A673 (cell line): Measurements from ENCODE around the gene ATP8A2. TPM values are rescaled to one million over a fixed set of nuclear protein-coding genes. Genes with fewer than 3 reads are reported as not detected.

Experiments used
- BruUV-seq: library from RNA; stranded (reverse); fragments of 400-500 nt; replicated peaks from 2 replicates; lab custom pipeline; 2021; lab: Mats Ljungman, UMichigan
- CTCF ChIA-PET: fragments of 300-600 bp; sonication (Branson Sonifier 250); formaldehyde crosslinking; loops from one replicate; lab custom pipeline; 2022; ENCODE audit warnings: antibody characterized with exemption; lab: Charles Lee
- POLR2A ChIA-PET: fragments of 300-600 bp; sonication (Branson Sonifier 250); formaldehyde crosslinking; loops from one replicate; lab custom pipeline; 2022; ENCODE audit warnings: antibody characterized with exemption; ENCODE audit not compliant: low non-redundant PET; lab: Charles Lee
- DNase-seq: peaks from one replicate; pipeline ENCODE4 v3.0.0-alpha.2; 2015; ENCODE audit warnings: low spot score
- H3K27ac ChIP-seq: fragments of 200-600 bp; sonication (generic); 2 replicates; pipeline ENCODE4 v1.5.1; 2016; ENCODE audit warnings: mixed run types, low read depth, mild to moderate bottlenecking, mixed read lengths, antibody characterized with exemption, low read length; ENCODE audit not compliant: poor library complexity, severe bottlenecking
- H3K27me3 ChIP-seq: fragments of 200-600 bp; sonication (generic); replicated peaks from 2 replicates; pipeline ENCODE4 v1.6.1; 2017; ENCODE audit warnings: mixed run types, low read depth, mild to moderate bottlenecking, mixed read lengths, antibody characterized with exemption, low read length; ENCODE audit not compliant: insufficient read depth, poor library complexity
- H3K36me3 ChIP-seq: fragments of 200-600 bp; sonication (generic); 2 replicates; pipeline ENCODE4 v1.6.1; 2016; ENCODE audit warnings: mixed run types, mild to moderate bottlenecking, mixed read lengths, antibody characterized with exemption, low read length; ENCODE audit not compliant: insufficient read depth, poor library complexity, severe bottlenecking
- H3K4me1 ChIP-seq: fragments of 200-600 bp; sonication (generic); 2 replicates; pipeline ENCODE4 v1.6.1; 2017; ENCODE audit warnings: mixed run types, mild to moderate bottlenecking, mixed read lengths, antibody characterized with exemption, low read length; ENCODE audit not compliant: insufficient read depth, poor library complexity, severe bottlenecking
- H3K4me3 ChIP-seq: fragments of 200-600 bp; sonication (generic); 2 replicates; pipeline ENCODE4 v1.5.1; 2016; ENCODE audit warnings: low read depth, mixed run types, mild to moderate bottlenecking, mixed read lengths, low read length; ENCODE audit not compliant: poor library complexity, severe bottlenecking
- H3K9me3 ChIP-seq: fragments of 200-600 bp; sonication (generic); 2 replicates; pipeline ENCODE4 v1.6.1; 2016; ENCODE audit warnings: mixed run types, low read depth, mild to moderate bottlenecking, mixed read lengths, antibody characterized with exemption, low read length; ENCODE audit not compliant: poor library complexity, severe bottlenecking
- EZH2 ChIP-seq: fragments of 200-600 bp; sonication (generic); IDR thresholded peaks from 2 replicates; pipeline ENCODE4 v1.6.1; 2017; ENCODE audit warnings: borderline replicate concordance, low read depth, mild to moderate bottlenecking, mixed read lengths, antibody characterized with exemption, low read length; ENCODE audit not compliant: poor library complexity, severe bottlenecking
- intact Hi-C: fragments of 100-400 bp; cut with micrococcal nuclease; formaldehyde crosslinking; loops from one replicate; pipeline ENCODE4 v1.10.0; 2022; ENCODE audit not compliant: unreplicated experiment
- total RNA-seq: library from RNA; stranded (reverse); gene quantifications from 2 replicates; pipeline ENCODE4 v1.2.3, GENCODE V29; 2021
- TF ChIP-seq, protein P1 (sequence below): fragments of 300-800, 200-600 bp; sonication (generic); conservative IDR thresholded peaks from 2 replicates; pipeline ENCODE4 v1.5.1; 2017; ENCODE audit warnings: low read depth, mild to moderate bottlenecking, antibody characterized with exemption, low read length, moderate library complexity, mixed read lengths

Gene ATP8A2
- total RNA-seq, 1 experiment from 2014 or later, result 0.92 TPM

DNA sequence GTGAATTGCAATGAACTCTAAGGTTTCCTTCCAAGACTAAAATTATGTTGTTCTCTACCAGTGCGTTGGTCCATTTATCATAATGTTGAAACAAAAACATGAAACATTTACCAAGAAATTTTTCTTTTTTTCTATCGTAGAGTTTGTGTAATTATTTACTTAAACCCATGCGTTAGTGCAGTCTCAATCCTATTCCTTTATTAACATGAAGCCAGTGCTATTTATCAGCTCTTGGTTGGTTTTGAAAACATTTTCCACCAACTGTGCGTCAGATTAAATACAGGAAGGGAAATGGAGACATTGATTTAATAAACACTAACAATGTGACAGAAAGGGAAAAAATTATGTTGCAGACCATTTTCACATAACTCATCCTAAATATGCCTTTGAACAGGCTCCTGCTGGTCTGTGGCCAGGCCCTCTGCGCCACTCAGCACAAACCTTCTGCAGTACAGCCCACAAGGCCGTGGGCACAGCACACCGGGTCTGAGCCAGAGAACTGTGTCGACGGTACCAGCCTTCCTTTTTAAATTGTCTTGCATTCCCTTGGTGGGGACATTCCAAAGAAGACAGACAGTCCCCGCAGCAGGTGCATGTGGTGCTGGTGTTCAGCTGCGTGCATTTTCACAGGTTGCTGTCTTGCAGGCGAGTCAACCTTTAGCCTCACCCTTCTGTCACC, 544.2 kb downstream of the ATP8A2 start:
- POLR2A ChIA-PET, result no interaction called here
- CTCF ChIA-PET, result no interaction called here
- Histone ChIP-seq H3K4me3 (no peak overlapping the region), H3K27me3 (no peaks in the 10 kb centered on the region), H3K27ac (no peak overlapping the region), H3K36me3 (no peaks in the 10 kb centered on the region), H3K4me1 (peaks cover 12% of the 10 kb centered on the region), H3K9me3 (no peaks in the 10 kb centered on the region)
- no peak for DNase-seq
- intact Hi-C loops, result no loop called here
- TF ChIP-seq, protein P1, sequence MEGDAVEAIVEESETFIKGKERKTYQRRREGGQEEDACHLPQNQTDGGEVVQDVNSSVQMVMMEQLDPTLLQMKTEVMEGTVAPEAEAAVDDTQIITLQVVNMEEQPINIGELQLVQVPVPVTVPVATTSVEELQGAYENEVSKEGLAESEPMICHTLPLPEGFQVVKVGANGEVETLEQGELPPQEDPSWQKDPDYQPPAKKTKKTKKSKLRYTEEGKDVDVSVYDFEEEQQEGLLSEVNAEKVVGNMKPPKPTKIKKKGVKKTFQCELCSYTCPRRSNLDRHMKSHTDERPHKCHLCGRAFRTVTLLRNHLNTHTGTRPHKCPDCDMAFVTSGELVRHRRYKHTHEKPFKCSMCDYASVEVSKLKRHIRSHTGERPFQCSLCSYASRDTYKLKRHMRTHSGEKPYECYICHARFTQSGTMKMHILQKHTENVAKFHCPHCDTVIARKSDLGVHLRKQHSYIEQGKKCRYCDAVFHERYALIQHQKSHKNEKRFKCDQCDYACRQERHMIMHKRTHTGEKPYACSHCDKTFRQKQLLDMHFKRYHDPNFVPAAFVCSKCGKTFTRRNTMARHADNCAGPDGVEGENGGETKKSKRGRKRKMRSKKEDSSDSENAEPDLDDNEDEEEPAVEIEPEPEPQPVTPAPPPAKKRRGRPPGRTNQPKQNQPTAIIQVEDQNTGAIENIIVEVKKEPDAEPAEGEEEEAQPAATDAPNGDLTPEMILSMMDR, result no peak
- no peak for TF ChIP-seq EZH2
- no TSS peak for BruUV-seq

DNA sequence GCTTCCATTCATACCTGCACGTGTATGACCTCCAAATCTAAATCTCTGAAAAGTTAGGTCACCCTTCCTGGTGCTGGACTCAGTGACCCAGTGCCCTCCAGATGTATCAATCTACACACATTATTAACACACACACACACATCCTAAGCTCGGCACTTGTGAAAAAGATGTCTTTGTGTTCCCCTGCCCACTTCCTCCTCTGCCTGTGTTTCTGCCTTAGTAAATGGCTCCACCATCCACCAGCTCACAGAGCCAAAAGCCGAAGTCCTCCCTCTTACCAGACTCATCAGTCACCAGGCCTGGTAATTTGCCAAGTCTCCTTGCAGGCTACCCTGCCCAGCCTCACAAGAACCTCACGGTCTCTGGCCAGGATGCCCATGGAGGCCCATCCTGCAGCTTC, 548.5 kb downstream of the ATP8A2 start:
- no peak overlapping the region for H3K4me3 ChIP-seq
- intact Hi-C loops, result no loop called here
- H3K27me3 ChIP-seq, result no peaks in the 10 kb centered on the region
- no peak for DNase-seq
- ChIA-PET CTCF (no interaction called here), POLR2A (interaction anchor here (0.5 kb wide), 1 partner anchor 1405 kb away, joined by 3 read pairs; no protein-coding TSS in a partner anchor)
- peaks cover 4% of the 10 kb centered on the region for H3K4me1 ChIP-seq
- no peak for TF ChIP-seq EZH2
- TF ChIP-seq, protein P1, result no peak
- no peaks in the 10 kb centered on the region for H3K9me3 ChIP-seq
- no peak overlapping the region for H3K27ac ChIP-seq
- BruUV-seq, result no TSS peak
- H3K36me3 ChIP-seq, result no peaks in the 10 kb centered on the region

DNA sequence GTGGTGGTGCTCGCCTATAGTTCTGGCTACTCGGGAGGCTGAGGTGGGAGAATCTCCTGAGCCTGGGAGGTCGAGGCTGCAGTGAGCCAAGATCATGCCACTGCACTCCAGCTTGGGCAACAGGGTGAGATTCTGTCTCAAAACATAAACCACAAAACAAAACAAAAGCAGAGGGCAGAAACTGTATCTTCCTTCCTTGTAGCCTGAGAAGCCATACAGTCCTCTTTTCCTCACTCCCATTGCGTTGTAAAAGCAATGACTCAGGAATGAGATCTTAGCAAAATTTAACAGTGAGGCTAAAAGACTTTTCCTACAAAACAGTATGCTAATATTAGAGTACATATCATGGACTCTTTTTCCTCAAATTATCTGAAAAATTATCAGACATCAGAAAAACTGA, 549.2 kb downstream of the ATP8A2 start:
- no peak for DNase-seq
- ChIA-PET CTCF (no interaction called here), POLR2A (no interaction called here)
- H3K36me3 ChIP-seq, result no peaks in the 10 kb centered on the region
- H3K4me3 ChIP-seq, result no peak overlapping the region
- TF ChIP-seq, protein P1, result no peak
- no peak for TF ChIP-seq EZH2
- BruUV-seq, result no TSS peak
- H3K27ac ChIP-seq, result no peak overlapping the region
- H3K9me3 ChIP-seq, result no peaks in the 10 kb centered on the region
- intact Hi-C loops, result no loop called here
- peaks cover 4% of the 10 kb centered on the region for H3K4me1 ChIP-seq
- H3K27me3 ChIP-seq, result no peaks in the 10 kb centered on the region
